A172 (cell line): Measurements from ENCODE around the gene TEX12. TPM values are rescaled to one million over a fixed set of nuclear protein-coding genes. Genes with fewer than 3 reads are reported as not detected.

Experiments used
- DNase-seq: peaks from one replicate; pipeline ENCODE4 v3.0.0-alpha.2; 2015; ENCODE audit warnings: low spot score
- total RNA-seq: library from RNA; depleted of rRNA; stranded (reverse); fragments of >200 nt; shearing (Covaris generic); gene quantifications from 2 replicates; pipeline ENCODE4 v1.2.3, GENCODE V29; 2014; rRNA removed

The TEX12 gene
- total RNA-seq, 1 experiment from 2014 or later, result not detected

DNA sequence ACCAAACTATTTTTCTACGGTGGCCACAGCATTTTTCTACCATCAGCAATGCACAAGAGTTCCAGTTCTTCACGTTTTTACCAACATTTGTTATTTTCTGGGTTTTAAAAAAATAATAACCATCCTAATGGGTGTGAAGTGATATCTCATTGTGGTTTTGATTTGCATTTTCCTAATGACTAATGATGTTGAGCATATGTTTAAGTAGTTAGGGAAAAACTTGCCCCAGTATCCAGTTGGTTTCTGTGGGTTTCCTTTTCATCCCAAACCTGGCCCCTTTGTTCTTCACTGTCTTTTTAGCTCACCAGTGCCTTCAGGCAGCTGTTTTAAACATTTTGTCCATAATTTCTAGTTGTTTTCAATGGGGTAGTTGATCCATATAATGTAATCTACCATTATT, 44.4 kb downstream of the TEX12 start:
- DNase-seq, result no peak

- no peak for DNase-seq
Measured at GRCh38 chr11:112212290-112212689, 45.1 kb downstream of the TEX12 start.

- no peak for DNase-seq
Measured at GRCh38 chr11:112212710-112213109, 45.5 kb downstream of the TEX12 start.

GRCh38 chr11:112213753-112214152, 46.6 kb downstream of the TEX12 start:
- DNase-seq, result no peak

GRCh38 chr11:112215621-112216020, 48.4 kb downstream of the TEX12 start:
- DNase-seq, result no peak

GRCh38 chr11:112216561-112217105, 49.5 kb downstream of the TEX12 start:
- DNase-seq, result no peak

- DNase-seq, result peak; percentile 68
Measured at GRCh38 chr11:112219476-112220232, 52.5 kb downstream of the TEX12 start.

DNA sequence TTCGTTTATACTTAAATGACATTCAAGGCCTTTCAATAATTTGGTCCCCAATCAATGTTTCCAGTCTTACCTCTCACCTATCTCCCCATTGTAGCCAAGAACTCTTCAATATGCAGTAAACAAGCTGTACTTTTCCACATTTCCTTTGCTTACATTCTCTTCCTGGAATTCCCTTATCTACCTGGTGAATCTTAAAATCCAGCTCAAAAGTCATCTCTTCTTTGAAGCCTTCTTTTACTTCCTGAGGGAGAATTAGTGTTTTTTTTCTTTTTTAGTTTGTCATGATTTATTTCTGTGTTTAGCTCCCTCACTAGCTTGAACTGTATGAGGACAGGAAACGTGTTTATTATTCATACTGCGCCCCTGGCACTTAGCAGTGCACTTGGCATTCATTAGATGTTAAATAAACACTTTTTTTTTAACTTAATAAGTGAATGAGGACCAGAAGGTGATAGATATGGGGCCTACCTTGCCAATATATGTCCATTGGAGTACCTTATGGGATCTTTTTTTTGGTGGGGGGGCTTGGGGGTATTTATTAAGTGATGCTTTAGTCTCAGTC, 54.2 kb downstream of the TEX12 start:
- no peak for DNase-seq

Other genes with a start within 250 kb of the TEX12 start
- not detected in 2 replicates for gene C11orf52, start 248.5 kb upstream of the TEX12 start, total RNA-seq
- 6.2 and 6.9 TPM in 2 replicates for gene DIXDC1, start 230.0 kb upstream of the TEX12 start, total RNA-seq
- gene DLAT, start 142.0 kb upstream of the TEX12 start, total RNA-seq, result 35.1 and 40.6 TPM in 2 replicates
- gene PIH1D2, start 93.4 kb upstream of the TEX12 start, total RNA-seq, result 3.3 and 3.4 TPM in 2 replicates
- 18.3 and 19.0 TPM in 2 replicates for gene NKAPD1, start 93.1 kb upstream of the TEX12 start, total RNA-seq
- 56.7 and 61.3 TPM in 2 replicates for gene TIMM8B, start 80.6 kb upstream of the TEX12 start, total RNA-seq
- 109 and 124 TPM in 2 replicates for gene SDHD, start 80.5 kb upstream of the TEX12 start, total RNA-seq
- 32.4 and 68.3 TPM in 2 replicates for gene IL18, start 3.3 kb upstream of the TEX12 start, total RNA-seq
- gene BCO2, start 8.1 kb downstream of the TEX12 start, total RNA-seq, result 0.10 TPM in 1 of 2 replicates, not detected in the other
- 33.0 and 51.8 TPM in 2 replicates for gene PTS, start 59.1 kb downstream of the TEX12 start, total RNA-seq
- not detected in 2 replicates for gene PLET1, start 93.5 kb downstream of the TEX12 start, total RNA-seq